H9 (cell line): Measurements from ENCODE around the gene RNASET2. TPM values are rescaled to one million over a fixed set of nuclear protein-coding genes. Genes with fewer than 3 reads are reported as not detected.

Experiments
- DNase-seq: peaks from one replicate; pipeline ENCODE4 v3.0.0-alpha.2; 2017
- H2AFZ ChIP-seq: one replicate; pipeline ENCODE4 v1.6.1; 2013; ENCODE audit warnings: mild to moderate bottlenecking, low read length, control low read depth, moderate library complexity
- H2AK5ac ChIP-seq: 2 replicates; pipeline ENCODE4 v1.6.1; 2013; ENCODE audit warnings: low read length, control low read depth, mixed read lengths; ENCODE audit not compliant: insufficient read length
- H2BK120ac ChIP-seq: one replicate; pipeline ENCODE4 v1.6.1; 2013; ENCODE audit warnings: low read depth, mild to moderate bottlenecking, low read length, control low read depth, inconsistent platforms; ENCODE audit not compliant: poor library complexity, severe bottlenecking
- H2BK12ac ChIP-seq: 2 replicates; pipeline ENCODE4 v1.6.1; 2013; ENCODE audit warnings: low read length, control low read depth, mixed read lengths, low read depth; ENCODE audit not compliant: insufficient read length
- H2BK15ac ChIP-seq: 2 replicates; pipeline ENCODE4 v1.6.1; 2013; ENCODE audit warnings: low read depth, low read length, control low read depth
- H2BK20ac ChIP-seq: one replicate; pipeline ENCODE4 v1.6.1; 2013; ENCODE audit warnings: low read depth, mild to moderate bottlenecking, low read length, control low read depth, inconsistent platforms; ENCODE audit not compliant: poor library complexity, severe bottlenecking
- H2BK5ac ChIP-seq: 2 replicates; pipeline ENCODE4 v1.6.1; 2013; ENCODE audit warnings: low read length, control low read depth, mixed read lengths; ENCODE audit not compliant: insufficient read length
- H3K14ac ChIP-seq: 2 replicates; pipeline ENCODE4 v1.6.1; 2013; ENCODE audit warnings: low read length, control low read depth; ENCODE audit not compliant: insufficient read depth
- H3K18ac ChIP-seq: 2 replicates; pipeline ENCODE4 v1.6.1; 2013; ENCODE audit warnings: low read depth, mild to moderate bottlenecking, mixed read lengths, low read length, control low read depth; ENCODE audit not compliant: insufficient read length
- H3K23ac ChIP-seq: 2 replicates; pipeline ENCODE4 v1.6.1; 2013; ENCODE audit warnings: low read length, control low read depth, mixed read lengths, low read depth; ENCODE audit not compliant: insufficient read length
- H3K23me2 ChIP-seq: 2 replicates; pipeline ENCODE4 v1.6.1; 2013; ENCODE audit warnings: low read depth, mild to moderate bottlenecking, mixed read lengths, low read length, control low read depth; ENCODE audit not compliant: insufficient read length, poor library complexity, severe bottlenecking
- H3K27ac ChIP-seq: 2 replicates; pipeline ENCODE4 v1.5.1; 2013; ENCODE audit warnings: low read length, control low read depth, mixed read lengths, low read depth; ENCODE audit not compliant: insufficient read length
- H3K27me3 ChIP-seq: 2 replicates; pipeline ENCODE4 v1.6.1; 2013; ENCODE audit warnings: low read length, control low read depth, inconsistent platforms; ENCODE audit not compliant: insufficient read depth
- H3K4ac ChIP-seq: 2 replicates; pipeline ENCODE4 v1.6.1; 2013; ENCODE audit warnings: low read depth, mild to moderate bottlenecking, control low read depth, inconsistent platforms, low read length, moderate library complexity
- H3K4me1 ChIP-seq: 2 replicates; pipeline ENCODE4 v1.6.1; 2013; ENCODE audit warnings: low read length, control low read depth, inconsistent platforms; ENCODE audit not compliant: insufficient read depth
- H3K4me2 ChIP-seq: 2 replicates; pipeline ENCODE4 v1.6.1; 2013; ENCODE audit warnings: low read length, control low read depth, mixed read lengths; ENCODE audit not compliant: insufficient read length, insufficient read depth
- H3K56ac ChIP-seq: 2 replicates; pipeline ENCODE4 v1.6.1; 2013; ENCODE audit warnings: low read depth, mild to moderate bottlenecking, mixed read lengths, low read length, control low read depth; ENCODE audit not compliant: insufficient read length
- H3K79me1 ChIP-seq: 2 replicates; pipeline ENCODE4 v1.6.1; 2013; ENCODE audit warnings: low read depth, mild to moderate bottlenecking, moderate library complexity, low read length, control low read depth, inconsistent platforms; ENCODE audit not compliant: insufficient read depth, poor library complexity, severe bottlenecking
- H3K79me2 ChIP-seq: 2 replicates; pipeline ENCODE4 v1.6.1; 2013; ENCODE audit warnings: low read length, control low read depth, inconsistent platforms; ENCODE audit not compliant: insufficient read depth
- H3K9ac ChIP-seq: 2 replicates; pipeline ENCODE4 v1.6.1; 2013; ENCODE audit warnings: low read length, control low read depth, mixed read lengths; ENCODE audit not compliant: insufficient read length; ENCODE audit errors: extremely low read depth
- H3K9me3 ChIP-seq: one replicate; pipeline ENCODE4 v1.6.1; 2013; ENCODE audit warnings: low read depth, low read length, inconsistent platforms; ENCODE audit not compliant: control insufficient read depth
- H3T11ph ChIP-seq: one replicate; pipeline ENCODE4 v1.6.1; 2013; ENCODE audit warnings: mild to moderate bottlenecking, low read length, control low read depth, inconsistent platforms
- H4K20me1 ChIP-seq: one replicate; pipeline ENCODE4 v1.6.1; 2013; ENCODE audit not compliant: control insufficient read depth, insufficient read length, insufficient read depth
- H4K5ac ChIP-seq: 2 replicates; pipeline ENCODE4 v1.6.1; 2013; ENCODE audit warnings: low read depth, mild to moderate bottlenecking, mixed read lengths, low read length, control low read depth; ENCODE audit not compliant: insufficient read length
- H4K8ac ChIP-seq: replicated peaks from 2 replicates; pipeline ENCODE4 v1.6.1; 2013; ENCODE audit warnings: low read length, control low read depth, mixed read lengths, low read depth; ENCODE audit not compliant: insufficient read length
- H4K91ac ChIP-seq: 2 replicates; pipeline ENCODE4 v1.6.1; 2013; ENCODE audit warnings: low read depth, mild to moderate bottlenecking, moderate library complexity, mixed read lengths, low read length, control low read depth; ENCODE audit not compliant: insufficient read length
- H3K27ac Mint-ChIP-seq, 3 experiments: 2 replicates in 2 of 3; 3 replicates in 1 of 3; pipeline ENCODE4 v1.8.0; 2020 to 2021; ENCODE audit warnings: mixed read lengths in 3 of 3, mild to moderate bottlenecking in 1 of 3, moderate library complexity in 1 of 3
- H3K27me3 Mint-ChIP-seq: 2 replicates; pipeline ENCODE4 v1.8.0; 2021; ENCODE audit warnings: low read depth, mild to moderate bottlenecking, moderate library complexity, mixed read lengths
- H3K36me3 Mint-ChIP-seq, 3 experiments: 2 replicates in 2 of 3; 3 replicates in 1 of 3; pipeline ENCODE4 v1.8.0; 2020 to 2021; ENCODE audit warnings: low read depth in 3 of 3, mixed read lengths in 3 of 3; ENCODE audit not compliant: insufficient read depth in 1 of 3
- H3K4me1 Mint-ChIP-seq, 2 experiments: 2 replicates each; pipeline ENCODE4 v1.8.0; 2020; ENCODE audit warnings: mixed read lengths in 2 of 2
- H3K4me3 Mint-ChIP-seq, 2 experiments: 2 replicates in 1 of 2; 3 replicates in 1 of 2; pipeline ENCODE4 v1.8.0; 2020 to 2021; ENCODE audit warnings: mild to moderate bottlenecking in 2 of 2, mixed read lengths in 2 of 2, moderate library complexity in 1 of 2
- H3K9me3 Mint-ChIP-seq, 2 experiments: 2 replicates in 1 of 2; 3 replicates in 1 of 2; pipeline ENCODE4 v1.8.0; 2020; ENCODE audit warnings: mild to moderate bottlenecking in 2 of 2, mixed read lengths in 2 of 2, moderate library complexity in 1 of 2
- WGBS: extraction: QIAGEN DNeasy Blood & Tissue Kit; methylation state at CpG from one replicate; pipeline ENCODE4 v1.1.7; 2013; ENCODE audit warnings: missing lambda C conversion rate, low lambda C conversion rate, mixed read lengths; ENCODE audit not compliant: insufficient read length; ENCODE audit errors: extremely low coverage; 5-methylcytosine and 5-hydroxymethylcytosine counted together
- total RNA-seq: library from RNA; stranded (reverse); gene quantifications from 2 replicates; pipeline ENCODE4 v1.2.1, GENCODE V29; 2021
- TF ChIP-seq, protein P1 (sequence below): fragments of 200-600 bp; sonication (generic); conservative IDR thresholded peaks from 3 replicates; pipeline ENCODE4 v1.8.0; 2021; ENCODE audit warnings: antibody characterized with exemption, mild to moderate bottlenecking

RNASET2 gene
- total RNA-seq, 1 experiment from 2014 or later, result 28.2 TPM

- H3K36me3 Mint-ChIP-seq, result peaks cover 0 to 9% (median 0%) of the 10 kb centered on the region in 3 experiments; a peak in 4 of 7 replicates
- Histone ChIP-seq H2AK5ac (no peak overlapping the region), H2BK15ac (no peak overlapping the region), H3K23ac (no peak overlapping the region), H3K23me2 (no peaks in the 10 kb centered on the region), H4K91ac (no peak overlapping the region), H2BK12ac (no peak overlapping the region), H2BK20ac (no peak overlapping the region), H3T11ph (no peak overlapping the region), H3K14ac (no peak overlapping the region), H2BK120ac (no peak overlapping the region), H3K9ac (no peak overlapping the region), H4K5ac (no peak overlapping the region), H2BK5ac (no peak overlapping the region), H3K9me3 (no peaks in the 10 kb centered on the region), H3K27ac (no peak overlapping the region), H4K8ac (no peak overlapping the region), H3K18ac (no peak overlapping the region), H3K56ac (no peak overlapping the region), H3K4ac (no peak overlapping the region), H3K79me1 (no peaks in the 10 kb centered on the region), H4K20me1 (no peaks in the 10 kb centered on the region), H3K79me2 (no peaks in the 10 kb centered on the region), H3K27me3 (no peaks in the 10 kb centered on the region), H3K4me1 (no peaks in the 10 kb centered on the region), H2AFZ (no peak overlapping the region), H3K4me2 (no peak overlapping the region)
- no peaks in the 10 kb centered on the region; a peak in 1 of 5 replicates for H3K9me3 Mint-ChIP-seq
- peaks cover 3% of the 10 kb centered on the region; the same call in 1 of the 2 replicates for H3K27me3 Mint-ChIP-seq
- H3K4me3 Mint-ChIP-seq, result no peak overlapping the region
- no peak for DNase-seq
- no peak overlapping the region for H3K27ac Mint-ChIP-seq
- peaks cover 5 to 8% of the 10 kb centered on the region in 2 experiments for H3K4me1 Mint-ChIP-seq
- TF ChIP-seq, protein P1, sequence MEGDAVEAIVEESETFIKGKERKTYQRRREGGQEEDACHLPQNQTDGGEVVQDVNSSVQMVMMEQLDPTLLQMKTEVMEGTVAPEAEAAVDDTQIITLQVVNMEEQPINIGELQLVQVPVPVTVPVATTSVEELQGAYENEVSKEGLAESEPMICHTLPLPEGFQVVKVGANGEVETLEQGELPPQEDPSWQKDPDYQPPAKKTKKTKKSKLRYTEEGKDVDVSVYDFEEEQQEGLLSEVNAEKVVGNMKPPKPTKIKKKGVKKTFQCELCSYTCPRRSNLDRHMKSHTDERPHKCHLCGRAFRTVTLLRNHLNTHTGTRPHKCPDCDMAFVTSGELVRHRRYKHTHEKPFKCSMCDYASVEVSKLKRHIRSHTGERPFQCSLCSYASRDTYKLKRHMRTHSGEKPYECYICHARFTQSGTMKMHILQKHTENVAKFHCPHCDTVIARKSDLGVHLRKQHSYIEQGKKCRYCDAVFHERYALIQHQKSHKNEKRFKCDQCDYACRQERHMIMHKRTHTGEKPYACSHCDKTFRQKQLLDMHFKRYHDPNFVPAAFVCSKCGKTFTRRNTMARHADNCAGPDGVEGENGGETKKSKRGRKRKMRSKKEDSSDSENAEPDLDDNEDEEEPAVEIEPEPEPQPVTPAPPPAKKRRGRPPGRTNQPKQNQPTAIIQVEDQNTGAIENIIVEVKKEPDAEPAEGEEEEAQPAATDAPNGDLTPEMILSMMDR, result no peak
- WGBS, result no CpG with 5 or more reads among the region's 7 CpGs
Observed at GRCh38 chr6:166910601-166911000, 45.7 kb downstream of the RNASET2 start.
